ENCODE data around the gene WWOX.

The WWOX gene

GRCh38 chr16:79175286-79176057 is 1076.0 kb downstream of the WWOX start:
- no peak for DNase-seq

- no peak for DNase-seq
Observed at GRCh38 chr16:79177018-79177417, 1077.6 kb downstream of the WWOX start.

- DNase-seq: no peak
Observed at GRCh38 chr16:79181419-79181818, 1082.0 kb downstream of the WWOX start.

- DNase-seq: no peak
Observed at GRCh38 chr16:79182616-79183015, 1083.2 kb downstream of the WWOX start.

DNA sequence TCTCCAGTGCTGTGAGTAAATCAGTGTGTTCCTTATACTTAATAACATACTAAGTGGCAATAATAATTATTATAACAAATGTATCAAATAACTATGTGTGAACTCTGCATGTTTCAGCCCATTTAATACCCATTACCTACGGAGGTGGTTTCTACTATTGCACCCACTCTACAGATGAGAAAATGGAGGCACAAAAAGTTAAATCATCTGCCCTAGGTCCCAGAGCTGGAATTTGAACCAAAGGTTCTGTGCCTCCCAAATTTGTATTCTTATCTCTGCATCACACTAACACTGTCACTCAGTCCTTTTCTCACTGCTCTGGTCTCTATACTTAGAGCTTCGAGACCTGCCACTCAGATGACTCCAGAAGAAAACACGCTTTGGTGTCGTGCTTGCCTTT is 1084.1 kb downstream of the WWOX start:
- no peak for DNase-seq

DNA sequence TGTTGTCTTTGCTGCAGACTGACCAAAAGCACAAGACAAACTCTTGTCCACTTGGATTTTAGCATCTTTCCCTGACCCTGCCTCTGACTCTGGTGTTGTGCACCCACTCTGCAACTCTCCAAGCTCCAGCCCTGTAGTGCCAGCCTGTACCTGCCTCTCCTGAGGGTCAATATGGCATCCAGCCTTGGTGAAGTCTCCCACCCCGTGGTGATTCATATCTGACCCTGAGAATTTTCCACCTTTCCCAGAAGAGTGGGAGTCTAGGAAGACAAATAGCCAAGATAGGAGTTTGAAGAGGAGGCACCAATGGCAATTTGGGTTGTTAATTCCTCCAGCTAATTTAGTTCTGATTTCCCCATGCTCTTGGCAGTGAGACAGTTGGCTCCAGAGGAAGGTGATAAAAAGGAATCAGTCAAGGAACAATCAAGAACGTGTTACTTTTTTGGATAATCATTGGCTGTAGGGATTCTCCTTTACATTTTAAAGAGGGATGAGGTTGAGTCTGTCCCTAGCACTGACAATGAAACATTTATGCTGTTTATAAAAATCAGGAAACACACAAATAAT is 1085.1 kb downstream of the WWOX start:
- no peak for DNase-seq

GRCh38 chr16:79185711-79186110 is 1086.3 kb downstream of the WWOX start:
- DNase-seq: no peak

- DNase-seq: no peak
Observed at GRCh38 chr16:79186196-79186595, 1086.7 kb downstream of the WWOX start.

DNA sequence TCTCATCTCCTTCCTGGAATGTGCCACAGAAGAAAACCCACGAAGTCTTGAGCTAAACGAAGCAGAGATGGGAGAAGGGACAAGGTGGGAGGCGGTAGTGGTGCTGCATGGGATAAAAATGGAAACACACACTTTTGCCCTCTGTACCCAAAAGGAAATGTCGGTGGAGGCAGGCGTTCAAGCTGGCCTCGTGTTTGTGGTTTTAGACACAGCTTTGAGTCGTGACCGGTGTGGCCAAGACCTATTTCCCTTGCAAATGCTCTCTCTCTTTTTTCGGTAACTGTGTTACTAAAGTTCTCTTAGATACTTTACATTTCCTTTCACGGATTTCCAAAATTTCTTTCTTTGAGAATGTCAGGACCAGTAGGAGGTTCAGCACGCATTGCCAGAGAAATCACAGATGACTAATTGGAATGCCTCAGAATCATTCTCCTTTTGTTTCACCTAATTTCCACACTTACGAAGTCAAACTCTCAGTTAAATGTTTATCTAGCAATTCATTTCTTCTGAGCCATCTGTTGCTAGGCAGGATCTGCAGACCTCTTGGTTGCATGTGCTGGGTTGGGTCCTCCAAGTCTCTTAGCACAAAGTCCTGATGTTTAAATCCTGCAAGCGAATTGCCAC is 1088.8 kb downstream of the WWOX start:
- DNase-seq: no peak

DNA sequence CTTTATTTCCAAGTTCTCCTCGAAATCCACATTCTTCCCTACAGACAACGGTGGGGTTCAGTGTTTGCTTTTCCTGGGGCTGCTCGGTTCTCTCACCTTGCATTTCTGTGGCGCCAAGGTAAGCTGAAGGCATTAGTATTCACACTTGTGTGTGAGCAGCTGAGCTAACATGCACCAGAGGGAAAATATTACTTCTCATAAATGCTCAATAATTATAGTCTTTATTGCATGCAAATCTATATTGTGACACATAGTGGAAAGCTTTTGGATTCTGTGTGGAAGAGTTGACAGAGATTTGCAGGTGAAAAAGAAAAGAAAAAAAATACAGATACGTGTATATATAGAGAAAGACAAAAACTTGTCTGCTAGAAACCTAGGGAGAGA is 1089.3 kb downstream of the WWOX start:
- no peak for DNase-seq

DNA sequence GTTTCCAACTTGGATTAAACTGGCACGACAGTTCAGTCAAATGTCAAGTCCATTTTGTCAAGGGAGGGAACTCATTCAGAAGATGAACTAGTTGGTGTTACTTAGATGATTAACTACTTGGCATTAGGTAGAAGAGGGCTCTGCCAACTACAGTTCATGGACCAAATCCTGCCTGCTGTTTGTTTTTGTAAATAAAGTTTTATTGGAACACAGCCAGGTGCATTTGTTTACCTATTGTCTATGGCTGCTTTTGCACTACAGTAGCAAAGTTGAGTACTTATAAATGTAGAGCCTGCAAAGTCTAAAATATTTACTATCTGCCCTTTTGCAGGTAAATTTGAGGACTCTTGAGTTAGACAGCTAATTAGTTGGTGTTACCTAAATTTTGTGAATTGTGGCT is 1091.1 kb downstream of the WWOX start:
- no peak for DNase-seq

- no peak for DNase-seq
Observed at GRCh38 chr16:79191933-79192332, 1092.5 kb downstream of the WWOX start.

- DNase-seq: no peak
Observed at GRCh38 chr16:79192904-79193303, 1093.5 kb downstream of the WWOX start.

DNA sequence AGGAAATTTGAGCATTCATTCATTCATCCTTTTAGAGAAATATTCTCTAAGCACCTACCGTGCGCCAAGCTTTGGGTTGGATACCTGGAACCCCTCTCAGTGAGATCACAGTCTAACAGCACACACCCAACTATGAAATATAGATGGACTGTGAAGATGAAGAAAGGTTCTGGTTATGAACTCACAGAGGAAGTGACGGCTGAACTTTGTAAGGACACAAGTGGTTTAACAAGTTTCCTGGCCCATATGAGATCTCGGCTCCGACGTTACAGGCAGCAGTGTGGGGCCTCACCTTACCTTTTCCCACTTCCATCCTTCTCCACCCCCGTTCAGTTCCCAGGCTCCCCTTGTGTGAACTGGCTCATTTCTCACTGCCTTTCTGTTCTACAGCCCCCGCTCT is 1094.8 kb downstream of the WWOX start:
- DNase-seq: no peak

DNA sequence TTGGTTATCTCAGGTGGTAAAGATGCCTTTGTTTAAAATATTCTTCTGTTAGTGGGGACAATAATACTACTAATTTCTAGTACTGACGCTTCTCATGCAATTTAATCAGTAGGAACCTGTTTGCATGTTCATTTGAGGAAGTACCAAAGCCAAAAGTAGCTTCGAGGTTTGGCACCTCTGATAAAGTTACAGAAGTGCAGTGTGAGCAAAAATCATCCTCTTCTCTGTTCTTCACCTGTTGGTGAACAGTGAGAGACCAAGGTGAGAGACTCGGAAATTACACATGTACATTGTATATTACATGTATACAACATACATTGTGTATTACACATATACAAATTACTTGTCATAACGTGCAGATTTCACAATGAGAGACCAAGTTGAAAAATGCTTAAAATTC is 1096.5 kb downstream of the WWOX start:
- DNase-seq: no peak

DNA sequence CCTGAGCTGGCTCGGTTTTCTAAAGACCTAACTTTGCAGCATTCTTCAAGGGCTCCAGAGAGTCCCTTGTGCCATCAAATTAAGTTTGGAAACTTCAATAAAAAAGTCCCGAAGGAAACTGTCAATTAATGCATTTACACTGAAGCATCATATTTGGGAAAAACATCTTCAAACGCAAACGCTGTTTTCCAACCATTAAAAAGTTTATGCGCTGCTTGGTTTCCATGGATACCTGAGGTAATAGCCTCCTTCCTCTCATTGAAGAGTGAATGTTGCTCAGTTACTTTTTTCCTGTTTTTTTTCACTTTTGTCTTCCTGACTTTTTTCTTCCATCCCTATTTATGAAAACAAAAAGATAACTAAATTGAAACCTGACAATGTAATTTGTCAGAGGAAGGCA is 1102.0 kb downstream of the WWOX start:
- no peak for DNase-seq

DNA sequence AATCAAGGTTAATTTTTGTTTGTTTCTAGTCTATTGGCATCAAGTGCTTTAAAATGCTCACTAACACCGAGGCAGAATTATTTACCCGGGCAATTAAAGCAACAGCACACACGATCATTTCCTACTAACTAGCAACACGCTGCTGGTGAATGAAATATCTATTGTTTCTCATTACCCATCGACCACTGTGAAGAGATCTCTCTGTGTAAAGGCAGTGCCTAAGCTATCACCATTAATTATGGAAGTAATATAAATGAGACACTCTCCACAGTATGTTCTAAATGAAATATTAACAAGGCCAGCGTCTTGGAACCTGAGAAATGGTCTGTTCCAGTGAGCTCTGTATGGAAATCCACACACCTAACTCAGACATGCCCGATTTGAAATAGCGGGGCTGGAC is 1103.5 kb downstream of the WWOX start:
- DNase-seq: no peak

- DNase-seq: no peak
Observed at GRCh38 chr16:79204486-79204885, 1105.0 kb downstream of the WWOX start.

- DNase-seq: no peak
Observed at GRCh38 chr16:79206889-79207288, 1107.4 kb downstream of the WWOX start.

GRCh38 chr16:79209308-79209707 is 1109.9 kb downstream of the WWOX start:
- DNase-seq: no peak

- DNase-seq: no peak
Observed at GRCh38 chr16:79210607-79211006, 1111.2 kb downstream of the WWOX start.

GRCh38 chr16:79211586-79211985 is 1112.1 kb downstream of the WWOX start:
- DNase-seq: no peak

DNA sequence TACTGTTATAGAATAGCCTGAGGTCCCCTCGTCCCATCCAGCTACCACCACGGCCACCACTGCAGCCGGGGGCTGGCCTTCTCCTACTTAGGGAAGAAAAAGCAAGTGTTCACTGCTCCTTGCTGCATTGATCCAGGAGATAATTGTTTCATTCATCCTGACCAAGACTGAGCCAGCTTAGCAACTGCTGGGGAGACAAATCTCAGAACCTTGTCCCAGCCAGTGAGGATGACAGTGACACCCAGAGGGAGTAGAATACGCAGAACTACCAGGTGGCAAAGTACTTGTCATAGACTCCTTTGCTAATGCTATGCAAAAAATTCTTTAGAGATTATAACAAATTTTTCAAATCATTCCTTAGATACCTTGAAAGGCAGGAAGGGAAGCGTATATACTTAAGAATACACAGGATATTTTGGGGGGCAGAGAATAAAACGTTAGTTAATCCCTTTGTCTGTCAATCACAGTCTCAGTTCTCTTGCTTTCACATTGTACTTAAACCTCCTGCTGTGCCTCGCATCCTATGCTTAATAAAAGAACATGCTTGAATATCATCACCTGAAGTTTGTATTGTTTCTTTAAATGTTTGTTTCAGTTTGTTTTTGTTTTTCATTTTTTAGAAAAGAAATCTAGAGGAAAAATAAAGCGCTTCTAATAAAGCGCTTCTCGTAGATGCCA is 1112.8 kb downstream of the WWOX start:
- DNase-seq: no peak

DNA sequence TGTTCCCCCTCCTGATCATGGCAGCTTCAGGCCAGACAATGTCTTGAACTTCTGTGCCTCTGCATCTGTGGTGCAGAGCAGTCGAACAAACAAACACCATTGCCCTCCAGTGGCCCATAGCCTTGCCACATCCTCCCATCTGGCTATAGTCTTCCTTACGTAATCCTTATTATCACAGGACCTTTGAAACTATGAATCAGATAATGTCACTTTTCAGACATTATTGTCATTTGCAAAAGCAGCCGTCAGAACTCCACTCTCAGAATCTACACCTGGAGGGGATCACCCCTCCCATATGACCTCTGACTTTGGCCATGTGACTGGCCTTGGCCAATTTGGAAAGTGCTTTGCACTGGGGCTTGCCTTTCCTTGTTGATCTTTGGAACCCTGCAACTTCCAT is 1113.8 kb downstream of the WWOX start:
- DNase-seq: no peak
